Astrocyte (in vitro differentiated cells and primary cell): Measurements from ENCODE around the gene PSME4.

ENCODE experiments used
- EZH2 ChIP-seq: IDR thresholded peaks from 2 replicates; pipeline ENCODE4 v1.6.1; 2012; ENCODE audit warnings: mild to moderate bottlenecking, low read length, inconsistent platforms; ENCODE audit not compliant: insufficient read depth
- TF ChIP-seq, protein P1 (sequence below): IDR thresholded peaks from 2 replicates; pipeline ENCODE4 v1.5.1; 2011; ENCODE audit warnings: low read depth, mild to moderate bottlenecking, inconsistent platforms, low read length, moderate library complexity; ENCODE audit not compliant: insufficient read depth

DNA sequence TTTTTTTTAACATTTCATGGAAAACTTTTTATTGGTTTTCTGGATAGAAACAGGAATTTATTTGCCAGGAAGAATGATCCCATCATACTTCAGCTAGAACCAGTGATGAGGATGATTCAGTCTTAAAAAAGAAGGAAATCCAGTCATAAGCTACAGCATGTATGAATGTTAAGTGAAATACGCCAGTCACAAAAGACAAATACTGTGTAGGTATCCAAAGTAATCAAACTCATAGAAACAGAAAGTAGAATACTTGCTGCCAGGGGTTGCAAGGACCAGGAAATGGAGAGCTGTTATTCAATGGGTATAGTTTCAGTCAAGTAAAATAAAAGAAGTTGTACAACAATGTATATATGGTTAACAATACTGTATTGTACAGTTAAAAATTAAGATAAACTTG lies 21.3 kb downstream of the PSME4 start:
- TF ChIP-seq EZH2 = no peak
- TF ChIP-seq, protein P1, sequence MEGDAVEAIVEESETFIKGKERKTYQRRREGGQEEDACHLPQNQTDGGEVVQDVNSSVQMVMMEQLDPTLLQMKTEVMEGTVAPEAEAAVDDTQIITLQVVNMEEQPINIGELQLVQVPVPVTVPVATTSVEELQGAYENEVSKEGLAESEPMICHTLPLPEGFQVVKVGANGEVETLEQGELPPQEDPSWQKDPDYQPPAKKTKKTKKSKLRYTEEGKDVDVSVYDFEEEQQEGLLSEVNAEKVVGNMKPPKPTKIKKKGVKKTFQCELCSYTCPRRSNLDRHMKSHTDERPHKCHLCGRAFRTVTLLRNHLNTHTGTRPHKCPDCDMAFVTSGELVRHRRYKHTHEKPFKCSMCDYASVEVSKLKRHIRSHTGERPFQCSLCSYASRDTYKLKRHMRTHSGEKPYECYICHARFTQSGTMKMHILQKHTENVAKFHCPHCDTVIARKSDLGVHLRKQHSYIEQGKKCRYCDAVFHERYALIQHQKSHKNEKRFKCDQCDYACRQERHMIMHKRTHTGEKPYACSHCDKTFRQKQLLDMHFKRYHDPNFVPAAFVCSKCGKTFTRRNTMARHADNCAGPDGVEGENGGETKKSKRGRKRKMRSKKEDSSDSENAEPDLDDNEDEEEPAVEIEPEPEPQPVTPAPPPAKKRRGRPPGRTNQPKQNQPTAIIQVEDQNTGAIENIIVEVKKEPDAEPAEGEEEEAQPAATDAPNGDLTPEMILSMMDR = no peak
